Nucleus accumbens (tissue), 56 donors: Measurements from ENCODE around the gene OLFML2A.
A peak's percentile ranks its signal among the peaks of the same experiment; 100 is the strongest.
"Not testable (repeated sequence)": the region's sequence is repeated elsewhere in the genome, so short reads cannot be mapped to it uniquely, and the experiment has no call there.

Experiments used
- DNase-seq, 56 donors: peaks; one replicate each; lab custom pipeline; 2025; lab: John Stamatoyannopoulos, UW

OLFML2A gene

DNA sequence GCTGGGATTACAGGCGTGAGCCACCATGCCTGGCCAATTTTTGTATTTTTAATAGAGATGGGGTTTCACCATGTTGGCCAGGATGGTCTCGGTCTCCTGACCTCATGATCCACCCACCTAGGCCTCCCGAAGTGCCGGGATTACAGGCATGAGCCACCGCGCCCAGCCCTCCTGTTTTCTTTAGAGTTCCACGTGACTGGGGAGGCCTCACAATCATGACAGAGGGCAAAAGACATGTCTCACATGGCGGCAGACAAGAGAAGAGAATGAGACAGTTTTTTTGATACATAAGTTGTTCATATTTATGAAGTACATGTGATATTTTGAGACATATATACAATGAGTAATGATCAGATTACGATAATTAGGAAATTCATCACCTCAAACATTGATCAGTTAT lies 69.5 kb downstream of the OLFML2A start:
- not testable (repeated sequence) for DNase-seq

DNA sequence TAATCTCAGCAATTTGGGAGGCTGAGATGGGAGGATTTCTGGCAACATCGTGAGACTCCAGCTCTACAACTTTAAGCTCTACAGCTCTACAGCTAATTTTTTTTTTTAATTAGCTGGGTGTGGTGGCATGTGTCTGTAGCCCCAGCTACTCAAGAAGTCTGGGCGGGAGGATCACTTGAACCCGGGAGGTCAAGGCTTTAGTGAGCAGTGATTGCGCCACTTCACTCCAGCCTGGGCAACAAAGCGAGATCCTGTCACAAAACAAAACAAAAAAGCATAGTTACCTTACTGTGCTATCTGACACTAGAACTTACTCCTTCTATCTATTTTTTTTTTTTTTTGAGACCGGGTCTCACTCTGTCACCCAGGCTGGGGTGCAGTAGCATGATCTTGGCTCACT lies 70.0 kb downstream of the OLFML2A start:
- no peak for DNase-seq

DNA sequence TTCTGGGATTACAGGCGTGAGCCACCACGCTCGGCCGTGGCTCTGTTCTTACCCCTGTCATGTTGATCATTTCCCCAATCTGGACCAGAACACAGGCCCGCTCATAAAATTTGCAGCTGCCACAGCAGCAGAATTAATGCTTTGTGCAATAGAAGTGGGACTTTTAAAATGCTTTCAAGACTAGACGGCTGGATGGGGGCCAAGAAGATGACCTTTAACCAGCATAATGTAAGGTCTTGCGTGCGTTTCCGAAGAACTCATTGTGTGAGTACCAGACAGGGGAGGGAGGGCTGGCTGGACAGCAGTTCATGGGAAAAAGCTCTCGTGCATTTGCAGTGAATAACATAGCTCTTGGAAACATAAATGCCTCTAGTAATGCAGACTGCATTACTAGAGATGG lies 72.9 kb downstream of the OLFML2A start:
- DNase-seq, result no peak

DNA sequence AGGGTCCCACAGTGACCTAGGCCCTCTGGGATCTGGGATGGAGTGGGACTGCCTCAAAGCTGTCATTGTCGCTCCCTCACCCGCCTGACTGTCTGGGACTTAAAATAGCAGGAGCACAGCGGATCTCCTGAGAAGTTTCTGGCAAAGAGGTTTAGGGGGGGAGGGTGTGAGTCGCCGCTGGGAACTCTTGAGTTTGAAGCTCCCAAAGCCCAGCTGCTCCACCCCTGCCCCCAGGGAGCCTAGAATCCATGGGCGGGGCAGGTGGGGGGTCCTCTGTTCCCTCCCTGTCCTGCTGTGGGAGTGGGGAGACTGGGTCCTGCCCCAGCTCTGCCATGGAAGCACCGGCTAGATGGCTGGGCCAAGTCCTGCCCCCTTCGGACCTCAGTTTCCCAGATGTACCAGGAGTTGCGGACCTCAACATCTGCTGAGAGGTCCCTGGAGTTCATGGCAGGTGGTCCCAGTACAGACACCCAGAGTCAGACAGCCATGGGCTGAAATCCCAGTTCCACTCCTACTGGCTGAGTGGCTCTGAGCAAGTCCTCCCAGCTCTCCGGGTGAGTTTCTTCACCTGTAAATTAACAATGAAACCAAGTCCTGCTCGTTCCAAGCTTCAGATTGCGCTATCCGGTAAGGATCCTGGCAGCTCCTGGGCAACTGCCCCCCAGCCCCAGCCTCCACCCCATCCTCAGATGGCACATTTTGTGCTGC lies 75.3 kb downstream of the OLFML2A start:
- no peak for DNase-seq

DNA sequence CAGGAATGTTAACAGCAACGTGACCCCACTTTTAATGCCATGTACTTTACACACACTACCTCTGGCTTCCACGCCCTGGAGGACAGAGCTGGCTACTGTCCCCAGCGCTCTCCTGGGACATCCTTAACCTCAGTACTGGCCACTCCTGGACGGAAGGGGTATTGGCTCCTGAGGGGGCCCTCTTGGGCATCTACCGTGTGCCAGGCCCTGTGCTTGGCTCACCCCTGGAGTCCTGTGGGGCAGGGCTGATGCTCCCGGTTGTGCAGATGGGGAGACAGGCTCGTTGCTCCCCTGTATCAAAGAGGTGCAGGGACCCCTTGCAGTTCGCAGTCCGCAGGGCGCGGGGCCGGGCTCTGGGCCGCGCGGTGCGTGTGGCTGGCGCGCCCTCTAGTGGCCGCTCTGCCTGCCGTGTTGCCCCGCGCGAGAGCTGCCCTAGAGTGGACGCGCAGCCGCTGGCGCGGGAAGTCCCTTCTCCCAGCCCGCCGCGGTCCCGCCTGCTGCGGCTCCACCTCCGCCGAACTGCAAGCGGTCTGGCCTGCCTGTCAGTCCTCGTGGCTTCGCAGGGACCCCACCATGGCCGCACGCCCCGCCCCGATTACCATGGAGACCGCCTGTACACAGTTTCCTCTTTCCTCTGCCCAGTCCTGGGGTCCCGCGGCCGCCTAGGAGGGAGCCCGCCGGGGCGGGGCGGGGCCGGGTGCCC lies 76.0 kb downstream of the OLFML2A start, which contains the start of gene WDR38:
Gene WDR38, plus strand, starts transcription at position 632 of the 703 bp plus-strand sequence. CDS start 72 bp downstream, outside the sequence.
- peak in 47 of 56 donors; percentile 20 to 81 (median 52) for DNase-seq

DNA sequence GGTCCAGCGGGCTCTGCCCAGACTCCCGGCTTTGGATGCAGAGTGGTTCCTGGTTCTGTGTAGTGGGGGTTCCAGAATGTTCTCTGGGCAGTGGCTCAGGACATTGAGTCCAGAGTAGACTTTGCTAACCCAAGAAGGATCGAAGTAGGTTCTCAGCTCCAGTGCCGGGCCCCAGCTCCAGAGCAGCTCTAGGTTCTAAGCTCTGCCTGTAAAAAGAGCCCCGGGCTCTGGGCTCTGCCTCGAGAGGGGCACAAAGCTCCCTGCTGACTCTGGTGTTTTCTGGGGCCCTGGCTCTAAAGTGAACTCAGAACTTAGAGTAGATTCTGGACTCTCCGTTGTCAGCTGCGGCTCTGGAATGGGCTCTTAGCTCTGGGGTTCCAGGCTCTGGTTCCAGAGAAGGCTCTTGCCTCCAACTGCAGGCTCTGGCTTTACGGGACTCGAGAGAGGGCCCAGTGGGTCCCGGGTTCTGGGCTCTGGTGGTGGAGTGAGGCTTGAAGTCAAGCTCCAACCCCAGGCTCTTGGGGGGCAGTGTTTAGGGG lies 76.7 kb downstream of the OLFML2A start:
- DNase-seq, result peak in 3 of 56 donors; percentile 50 to 62 (median 56)

DNA sequence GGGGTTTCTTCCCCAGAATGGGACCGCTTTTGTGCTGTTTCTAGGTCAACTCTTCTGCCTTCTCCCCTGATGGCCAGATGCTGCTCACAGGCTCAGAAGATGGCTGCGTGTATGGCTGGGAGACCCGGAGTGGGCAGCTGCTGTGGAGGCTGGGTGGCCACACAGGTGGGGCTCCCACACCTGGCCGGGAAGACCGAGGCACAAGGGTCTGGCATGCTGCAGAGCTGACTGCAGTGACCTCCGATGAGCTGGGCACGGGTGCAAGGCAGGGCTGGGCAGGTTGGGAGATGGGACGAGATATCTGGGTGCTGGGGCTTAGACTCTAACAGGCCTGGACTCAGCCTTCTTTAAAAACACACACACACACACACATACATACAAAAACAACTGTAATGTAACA lies 77.2 kb downstream of the OLFML2A start:
- DNase-seq, result no peak

DNA sequence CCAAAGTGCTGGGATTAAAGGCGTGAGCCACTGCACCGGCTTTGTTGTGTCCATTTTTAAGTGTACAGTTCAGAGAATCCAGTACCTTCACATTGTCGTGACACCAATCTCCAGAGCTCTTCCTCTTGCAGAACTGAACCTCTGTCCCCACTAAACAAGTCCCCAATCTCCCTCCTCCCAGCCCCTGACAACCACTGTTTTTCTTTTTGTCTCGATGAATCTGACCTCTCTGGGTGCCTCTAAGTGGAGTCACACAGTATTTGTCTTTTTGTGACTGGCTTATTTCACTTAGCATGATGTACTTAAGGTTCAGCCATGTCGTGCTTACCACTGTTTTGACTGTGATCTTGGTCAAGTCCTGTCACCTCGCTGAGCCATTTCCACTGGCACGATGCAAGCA lies 77.9 kb downstream of the OLFML2A start:
- no peak for DNase-seq

DNA sequence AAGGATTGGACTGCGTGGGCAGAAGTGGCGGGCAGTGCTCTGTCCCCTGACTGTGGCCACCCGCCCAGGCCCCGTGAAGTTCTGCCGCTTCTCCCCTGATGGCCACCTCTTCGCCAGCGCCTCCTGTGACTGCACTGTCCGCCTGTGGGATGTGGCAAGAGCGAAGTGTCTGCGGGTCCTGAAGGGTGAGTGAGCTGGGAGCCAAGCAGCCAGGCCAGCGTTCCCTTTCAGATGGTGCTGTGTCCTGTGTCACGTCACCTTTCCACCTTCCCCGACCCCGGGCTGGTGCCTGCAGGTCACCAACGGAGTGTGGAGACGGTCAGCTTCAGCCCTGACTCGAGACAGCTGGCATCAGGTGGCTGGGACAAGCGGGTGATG lies 78.6 kb downstream of the OLFML2A start:
- DNase-seq, result no peak

DNA sequence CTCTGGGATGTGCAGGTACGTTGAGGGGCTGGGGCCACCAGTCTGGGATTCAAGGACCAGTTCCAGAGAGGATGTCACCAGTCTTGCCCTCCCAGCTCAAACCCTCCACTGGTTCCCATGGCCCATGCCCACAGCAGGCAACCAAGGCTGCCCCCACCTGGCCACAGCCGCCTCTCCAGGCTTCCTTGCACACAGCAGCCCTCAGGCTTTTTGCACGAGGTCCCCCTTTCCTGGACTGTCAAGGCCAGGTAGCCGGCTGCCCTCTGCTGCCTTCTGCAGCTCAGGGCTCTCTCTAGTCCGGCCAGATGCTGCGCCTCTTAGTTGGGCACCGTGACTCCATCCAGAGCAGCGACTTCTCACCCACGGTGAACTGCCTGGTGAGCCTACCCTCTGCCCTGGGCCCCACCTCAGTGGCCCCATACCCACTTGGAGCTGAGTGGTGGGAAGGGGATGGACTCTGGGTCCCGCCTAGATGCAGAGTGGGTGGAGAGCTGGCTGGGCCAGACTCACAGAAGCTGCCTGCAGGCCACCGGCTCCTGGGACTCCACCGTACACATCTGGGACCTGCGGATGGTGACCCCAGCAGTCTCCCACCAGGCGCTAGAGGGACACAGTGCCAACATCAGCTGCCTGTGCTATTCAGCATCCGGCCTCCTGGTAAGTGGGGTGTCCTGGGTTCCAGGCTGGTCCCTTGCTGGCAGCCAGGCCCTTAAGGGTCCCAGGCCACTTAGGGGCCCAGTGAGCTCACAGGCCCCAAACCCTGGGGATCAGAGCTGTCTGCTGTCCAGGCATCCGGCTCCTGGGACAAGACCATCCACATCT lies 79.2 kb downstream of the OLFML2A start:
- DNase-seq, result peak in 2 of 56 donors; percentile 12 to 13

DNA sequence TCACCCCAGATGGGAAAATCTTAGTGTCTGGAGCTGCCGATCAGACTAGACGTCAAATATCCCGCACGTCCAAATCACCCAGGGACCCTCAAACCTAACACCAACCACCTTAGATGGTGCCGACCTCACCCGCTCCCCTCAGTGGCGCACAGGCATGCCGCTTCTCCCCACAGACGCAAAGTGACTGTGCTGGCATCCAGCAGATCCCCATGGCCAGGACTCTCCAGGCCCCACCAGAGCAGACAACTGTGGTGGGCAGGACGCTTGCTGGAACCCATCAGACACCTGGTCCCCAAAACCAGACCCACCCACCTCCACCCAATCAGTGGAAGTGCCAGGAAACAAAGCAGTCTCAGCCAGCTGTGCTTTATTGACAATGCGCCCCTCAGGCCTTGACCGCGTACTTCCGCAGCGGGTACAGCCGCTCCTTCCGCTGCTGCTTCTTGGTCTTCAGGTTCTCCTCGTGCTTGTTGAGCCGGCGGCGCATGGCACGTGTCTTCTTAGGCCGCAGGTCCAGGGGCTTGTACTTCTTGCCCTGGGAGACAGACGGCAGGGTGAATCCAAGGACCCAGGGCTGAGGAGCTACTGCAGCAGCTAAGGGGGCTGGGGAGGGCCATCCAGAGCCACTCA lies 80.7 kb downstream of the OLFML2A start:
- DNase-seq, result no peak

DNA sequence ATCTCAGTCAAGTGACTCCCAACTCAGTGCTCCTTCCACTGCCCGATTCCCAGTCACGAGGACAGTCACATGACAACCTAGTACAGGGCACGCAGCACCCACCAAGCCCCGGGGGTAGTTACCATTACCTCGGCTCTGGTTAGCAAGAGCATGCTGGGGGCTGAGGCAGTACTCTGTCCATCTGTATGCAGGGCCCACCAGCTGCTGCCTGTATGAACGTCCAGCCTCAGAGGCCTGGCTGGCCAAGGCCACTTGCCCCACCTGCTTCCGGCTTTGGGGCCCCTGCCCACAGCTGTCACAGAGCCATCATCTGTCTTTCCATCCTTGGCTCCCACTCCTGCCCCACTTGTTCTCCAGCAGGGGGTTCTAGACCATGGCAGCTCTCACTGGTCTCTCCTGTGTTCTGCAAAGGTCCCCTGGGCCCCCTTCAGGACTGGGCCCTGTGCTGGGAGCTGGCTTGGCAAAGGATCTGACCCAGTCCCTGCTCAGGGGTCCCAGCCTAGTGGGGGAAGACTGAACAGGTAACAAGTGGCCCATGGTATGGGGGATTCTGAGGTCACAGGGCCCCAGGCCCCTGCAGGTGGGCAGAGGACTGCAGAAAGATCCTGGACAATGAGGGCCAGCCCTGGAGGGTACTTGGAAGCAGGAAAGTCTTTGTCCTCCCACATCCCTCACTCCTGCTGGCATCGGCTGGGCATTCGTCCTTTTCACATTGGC lies 81.6 kb downstream of the OLFML2A start:
- DNase-seq, result no peak

DNA sequence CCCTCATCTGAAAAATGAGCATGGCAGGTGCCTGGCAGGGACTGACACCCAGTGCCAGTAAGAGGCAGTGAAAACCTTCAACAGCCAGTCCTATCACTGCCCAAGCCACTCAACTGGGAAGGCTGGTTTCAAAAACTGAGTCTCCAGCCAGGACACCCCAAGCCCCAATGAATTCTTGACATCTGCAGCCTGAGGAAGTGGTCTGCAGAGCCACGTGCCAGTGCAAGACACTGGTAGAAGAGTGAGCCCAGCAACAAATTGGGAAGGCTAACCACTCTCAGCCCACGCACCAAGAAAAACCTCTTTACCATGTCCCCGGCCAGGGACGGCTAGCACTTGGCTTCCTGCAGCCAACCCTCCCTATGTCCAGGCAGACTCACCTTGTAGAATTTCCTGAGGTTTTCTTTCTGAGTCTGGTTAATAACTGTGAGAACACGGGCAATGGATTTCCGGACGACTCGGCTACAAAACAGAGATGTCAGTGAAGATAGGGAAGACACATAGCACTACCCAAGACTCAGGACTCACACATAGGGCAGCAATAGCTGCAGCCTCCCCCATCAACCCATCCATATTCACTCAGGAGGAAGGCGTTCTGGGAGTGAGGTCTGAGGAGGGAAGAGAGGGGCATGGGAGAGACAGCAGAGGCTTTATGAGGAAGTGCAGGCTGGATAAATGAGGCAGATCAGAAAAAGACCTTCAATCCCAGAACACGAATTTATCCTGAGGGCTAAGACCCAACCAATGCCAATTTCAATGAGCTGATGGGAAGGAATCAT lies 83.1 kb downstream of the OLFML2A start:
- no peak for DNase-seq

DNA sequence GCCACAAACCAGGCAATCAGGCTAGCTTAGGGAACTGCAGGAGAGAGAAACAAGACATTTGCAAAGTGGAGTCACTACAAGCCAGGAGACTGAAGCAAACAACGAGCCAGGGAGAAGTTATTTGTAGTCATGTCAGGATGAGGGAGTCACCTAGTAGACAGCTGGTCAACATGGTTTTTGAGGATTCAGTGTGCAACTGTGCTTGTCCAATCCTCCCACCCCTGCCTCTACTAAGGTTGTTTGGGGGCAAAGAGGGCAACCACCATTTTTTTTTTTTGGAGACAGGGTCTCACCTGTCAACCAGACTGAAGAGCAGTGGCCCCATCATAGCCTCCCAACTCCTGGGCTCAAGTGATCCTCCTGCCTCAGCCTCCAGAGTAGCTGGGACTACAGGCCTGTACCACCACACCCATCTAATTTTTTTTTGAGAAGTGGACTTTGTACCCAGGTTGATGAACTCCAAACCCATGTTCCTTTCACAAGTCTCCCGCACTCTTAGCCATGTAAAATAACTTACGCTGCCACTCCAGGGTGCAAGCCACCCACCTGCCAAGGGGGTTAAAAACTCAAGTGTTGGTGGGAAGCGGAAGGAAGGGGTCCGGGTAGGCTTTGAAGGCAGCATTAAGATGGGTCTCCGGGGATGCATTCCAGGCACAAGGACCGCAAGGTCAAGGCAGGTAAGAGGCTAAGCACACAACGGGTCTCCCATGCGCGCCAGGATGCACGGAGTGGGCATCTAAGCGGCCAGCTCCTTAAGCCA lies 83.8 kb downstream of the OLFML2A start:
- DNase-seq, result no peak

DNA sequence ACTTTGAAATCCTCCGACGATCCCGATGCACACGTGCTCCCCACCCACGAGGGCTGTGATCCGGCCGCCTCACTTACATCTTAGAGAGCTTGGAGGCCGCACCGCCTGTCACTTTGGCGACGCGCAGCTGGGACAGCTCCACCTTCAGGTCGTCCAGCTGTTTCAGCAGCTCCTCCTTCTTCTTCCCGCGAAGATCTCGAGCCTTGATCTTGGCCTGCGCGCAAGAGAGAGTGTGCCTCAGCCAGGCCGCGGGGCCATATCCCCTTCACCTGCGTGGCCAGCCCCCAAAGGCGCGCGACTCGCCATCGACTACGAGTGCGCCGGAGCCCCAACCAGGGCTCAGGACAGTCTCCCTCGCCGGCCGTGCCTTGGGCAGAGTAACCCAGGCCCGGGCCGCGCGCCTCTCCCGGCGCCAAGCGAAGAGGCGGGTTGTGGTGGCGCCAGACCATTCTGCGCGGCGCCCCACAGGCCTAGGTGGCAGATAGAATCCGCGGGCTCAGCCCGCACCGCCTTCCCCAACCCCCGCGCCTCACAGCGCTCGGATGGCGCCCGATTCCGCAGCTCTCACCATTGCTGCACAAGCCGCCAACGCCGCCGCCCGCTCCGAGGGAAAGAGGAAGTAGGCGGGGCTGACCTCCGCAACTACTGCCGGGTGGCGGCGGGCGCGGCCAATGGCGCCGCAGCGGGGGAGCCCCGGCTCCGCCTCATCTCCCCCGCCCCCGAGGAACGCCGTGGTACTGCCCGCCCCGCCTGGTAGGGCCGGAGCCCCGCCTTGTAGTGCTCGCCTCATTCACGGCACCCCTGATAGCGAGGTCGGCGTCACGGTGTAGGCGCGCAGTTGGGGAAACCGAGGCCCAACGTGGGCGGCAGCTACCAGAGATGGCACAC lies 84.7 kb downstream of the OLFML2A start, which contains the start of the genes ARPC5L and RPL35:
Gene ARPC5L, plus strand, starts transcription at position 789 of the 888 bp plus-strand sequence. CDS start 7,161 bp downstream, outside the sequence.
Gene RPL35, minus strand, starts transcription at position 616 of the 888 bp plus-strand sequence. Its CDS starts 45 bp downstream, at position 571.
- peak; percentile 65 to 97 (median 91) for DNase-seq

DNA sequence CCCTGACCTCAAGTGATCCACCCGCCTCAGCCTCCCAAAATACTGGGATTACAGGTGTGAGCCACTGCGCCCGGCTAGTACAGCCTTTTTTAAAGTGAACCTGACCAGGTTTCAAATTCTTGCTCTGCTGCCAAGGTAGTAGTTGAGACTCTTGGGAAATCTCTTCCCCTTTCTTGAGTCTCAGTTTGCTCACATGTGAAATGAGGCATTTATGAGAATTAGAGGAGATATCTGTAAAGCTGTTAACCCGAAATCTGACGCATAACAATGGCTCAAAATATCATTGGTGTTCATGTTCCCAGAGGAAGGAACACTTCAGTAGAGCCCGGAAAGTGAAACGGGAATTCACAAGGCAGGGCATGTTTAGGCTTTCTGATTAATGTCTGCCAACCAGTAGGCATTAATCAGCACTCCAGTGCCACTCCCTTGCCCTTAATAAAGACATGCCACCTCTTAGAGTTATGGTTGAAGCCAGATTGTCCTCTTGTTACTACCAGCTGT lies 86.5 kb downstream of the OLFML2A start:
- no peak for DNase-seq
